RWPE2 (cell line): ENCODE measurements around the gene NME1.

ENCODE experiments used
- ATAC-seq: fragments of 200-7000 bp; cut with Tn5 transposase; 3 replicates; pipeline ENCODE4 v1.9.1; 2021; ENCODE audit warnings: low read depth
- DNase-seq: peaks from one replicate; pipeline ENCODE4 v3.0.0-alpha.2; 2020; ENCODE audit warnings: low spot score
- H3K27ac ChIP-seq: fragments of 450-650 bp; 2 replicates; pipeline ENCODE4 v1.5.1; 2017; ENCODE audit warnings: mild to moderate bottlenecking; ENCODE audit not compliant: poor library complexity, severe bottlenecking
- H3K27me3 ChIP-seq: fragments of 250-450 bp; sonication (Bioruptor Pico); 2 replicates; pipeline ENCODE4 v1.5.1; 2021; ENCODE audit warnings: mild to moderate bottlenecking, moderate library complexity; ENCODE audit not compliant: insufficient read depth, poor library complexity, severe bottlenecking
- H3K36me3 ChIP-seq: fragments of 250-450 bp; sonication (Bioruptor Pico); 2 replicates; pipeline ENCODE4 v1.5.1; 2020; ENCODE audit warnings: low read depth, mild to moderate bottlenecking, moderate library complexity
- H3K4me1 ChIP-seq: fragments of 250-450 bp; sonication (Bioruptor Pico); 2 replicates; pipeline ENCODE4 v1.5.1; 2021; ENCODE audit warnings: mild to moderate bottlenecking, moderate library complexity; ENCODE audit not compliant: insufficient read depth, poor library complexity, severe bottlenecking
- H3K4me3 ChIP-seq: fragments of 250-450 bp; sonication (Bioruptor Pico); 2 replicates; pipeline ENCODE4 v1.5.1; 2021; ENCODE audit warnings: mild to moderate bottlenecking, moderate library complexity; ENCODE audit not compliant: severe bottlenecking
- H3K9me3 ChIP-seq: fragments of 250-450 bp; sonication (Bioruptor Pico); 2 replicates; pipeline ENCODE4 v1.5.1; 2021; ENCODE audit warnings: mild to moderate bottlenecking, moderate library complexity; ENCODE audit not compliant: severe bottlenecking
- CTCF ChIP-seq: fragments of 450-650 bp; IDR thresholded peaks from one replicate; pipeline ENCODE4 v1.5.1; 2017; ENCODE audit warnings: mild to moderate bottlenecking, moderate library complexity; ENCODE audit not compliant: poor library complexity, severe bottlenecking

The NME1 gene

DNA sequence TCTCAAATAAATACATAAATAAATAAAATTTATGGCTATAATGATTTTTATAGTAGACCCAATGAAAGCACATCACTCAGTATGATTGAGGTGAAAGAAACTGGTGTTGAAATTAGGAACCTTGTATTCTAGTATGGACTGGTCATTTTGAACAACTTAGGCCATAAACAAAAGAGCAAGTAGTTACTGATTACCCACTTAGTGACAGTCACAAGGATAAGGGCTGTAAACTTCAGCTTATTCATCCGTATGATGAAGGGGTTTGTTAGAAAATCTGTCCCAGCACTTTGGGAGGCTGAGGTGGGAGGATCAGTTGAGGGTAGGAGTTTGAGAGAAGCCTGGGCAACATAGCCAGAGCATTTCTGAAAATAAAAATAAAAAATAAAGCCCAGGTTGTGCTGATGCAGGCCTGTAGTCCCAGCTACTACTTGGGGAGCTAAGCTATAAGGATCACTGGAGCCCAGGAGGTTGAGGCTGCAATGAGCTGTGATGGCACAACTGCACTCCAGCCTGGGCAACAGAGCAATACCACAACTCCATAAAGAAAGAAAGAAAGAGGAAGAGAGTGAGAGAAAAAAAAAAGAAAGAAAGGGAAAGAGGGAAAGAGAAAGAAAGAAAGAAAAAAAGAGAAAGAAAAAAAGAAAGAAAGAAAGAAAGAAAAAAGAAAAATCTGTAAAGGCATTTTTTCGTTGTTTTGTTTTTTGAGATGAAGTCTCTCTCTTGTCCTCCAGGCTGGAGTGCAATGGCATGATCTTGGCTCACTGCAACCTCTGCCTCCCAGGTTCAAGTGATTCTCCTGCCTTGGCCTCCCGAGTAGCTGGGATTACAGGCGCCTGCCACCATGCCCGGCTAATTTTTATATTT lies 28.5 kb upstream of the NME1 start:
- H3K27me3 ChIP-seq: no peaks in the 10 kb centered on the region
- H3K4me3 ChIP-seq: no peak overlapping the region
- no peak for ATAC-seq

DNA sequence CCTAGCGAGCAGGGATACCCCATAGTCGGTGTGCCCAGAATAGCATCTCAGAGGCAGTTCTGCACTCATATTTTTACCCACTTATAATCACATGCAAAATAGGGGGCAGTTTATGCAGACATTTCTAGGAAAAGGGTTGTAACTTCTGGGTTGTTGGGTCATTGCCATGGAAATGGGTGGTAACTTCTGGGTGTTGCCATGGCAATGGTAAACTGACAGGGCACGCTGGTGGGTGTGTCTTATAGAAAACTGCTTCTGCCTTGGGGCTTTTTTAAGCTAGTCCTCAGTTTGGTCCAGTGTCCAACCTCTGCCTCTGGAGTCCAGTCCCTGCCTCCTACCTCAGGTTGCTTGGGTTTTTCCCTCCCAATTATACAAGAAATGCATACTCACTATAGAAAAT lies 25.3 kb upstream of the NME1 start:
- no peak for TF ChIP-seq CTCF
- Histone ChIP-seq H3K27me3 (no peaks in the 10 kb centered on the region), H3K36me3 (no peaks in the 10 kb centered on the region), H3K4me1 (no peaks in the 10 kb centered on the region), H3K27ac (no peak overlapping the region), H3K4me3 (no peak overlapping the region), H3K9me3 (no peaks in the 10 kb centered on the region)
- no peak for DNase-seq
- no peak for ATAC-seq

More for the DNA sequence above, 28.5 kb upstream of the NME1 start:
- H3K4me1 ChIP-seq: peaks cover 13% of the 10 kb centered on the region
- no peak for TF ChIP-seq CTCF
- DNase-seq: no peak
- H3K9me3 ChIP-seq: no peaks in the 10 kb centered on the region
- H3K27ac ChIP-seq: no peak overlapping the region
- H3K36me3 ChIP-seq: no peaks in the 10 kb centered on the region

DNA sequence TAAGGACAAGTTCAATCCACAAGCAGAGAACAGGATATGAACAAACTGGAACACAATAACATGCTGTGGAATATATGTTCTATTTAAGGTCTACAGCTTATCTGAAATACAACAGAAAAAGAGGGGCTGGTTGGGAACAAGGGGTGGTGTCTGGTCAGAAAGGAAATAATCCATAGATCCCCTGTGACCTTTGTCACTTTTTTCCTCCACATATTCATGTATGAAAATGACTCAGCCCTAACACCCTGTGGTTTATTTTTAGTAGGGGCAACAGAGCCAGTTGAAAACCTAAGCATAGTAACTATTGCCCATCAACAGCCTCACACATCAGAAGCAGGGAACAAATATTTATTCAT lies 20.4 kb upstream of the NME1 start:
- no peaks in the 10 kb centered on the region for H3K9me3 ChIP-seq
- no peaks in the 10 kb centered on the region for H3K4me1 ChIP-seq
- H3K27me3 ChIP-seq: no peaks in the 10 kb centered on the region
- no peaks in the 10 kb centered on the region for H3K36me3 ChIP-seq
- no peak overlapping the region for H3K27ac ChIP-seq
- no peak overlapping the region for H3K4me3 ChIP-seq
- no peak for DNase-seq
- no peak for TF ChIP-seq CTCF
- no peak for ATAC-seq

DNA sequence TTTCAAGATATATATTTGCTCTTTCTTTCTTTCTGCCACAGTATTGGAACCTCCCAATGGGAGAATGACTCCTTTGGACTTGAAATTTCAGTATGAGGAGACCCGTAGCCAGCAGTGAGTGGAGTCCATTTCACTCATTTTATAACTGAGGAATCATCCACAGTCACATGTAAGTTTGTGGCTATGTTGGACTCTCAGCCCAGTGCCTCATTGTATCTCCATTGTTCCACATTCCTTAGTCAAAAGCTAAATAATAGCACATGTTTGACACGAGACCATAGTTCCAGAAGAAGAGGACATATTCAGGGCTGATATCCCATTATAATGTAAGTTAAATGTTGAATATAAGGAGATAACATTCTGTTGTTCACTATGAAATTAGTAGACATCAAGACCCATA lies 20.0 kb upstream of the NME1 start:
- no peak for ATAC-seq
- Histone ChIP-seq H3K4me1 (no peaks in the 10 kb centered on the region), H3K9me3 (no peaks in the 10 kb centered on the region), H3K36me3 (no peaks in the 10 kb centered on the region), H3K27me3 (no peaks in the 10 kb centered on the region), H3K27ac (no peak overlapping the region), H3K4me3 (no peak overlapping the region)
- DNase-seq: no peak
- no peak for TF ChIP-seq CTCF

DNA sequence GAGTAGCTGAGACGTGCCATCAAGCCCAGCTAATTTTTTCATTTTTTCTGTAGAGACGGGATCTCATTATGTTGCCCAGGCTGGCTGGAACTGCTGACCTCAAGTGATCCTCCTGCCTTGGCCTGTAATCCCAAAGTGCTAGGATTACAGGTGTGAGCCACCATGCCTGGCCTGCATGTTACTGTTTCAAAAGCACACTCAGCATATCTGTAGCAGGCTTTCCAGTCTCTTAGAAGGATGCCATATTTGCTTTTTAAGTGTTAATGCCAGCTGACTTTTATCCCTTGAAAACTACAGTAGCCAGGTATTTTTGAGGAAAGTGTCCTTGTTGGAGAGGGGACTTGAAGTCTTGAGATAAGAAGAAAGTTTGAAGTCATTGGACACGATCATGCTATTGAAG lies 17.4 kb upstream of the NME1 start:
- ATAC-seq (no peak), DNase-seq (no peak)
- H3K27ac ChIP-seq: no peak overlapping the region
- no peak overlapping the region for H3K4me3 ChIP-seq
- no peak for TF ChIP-seq CTCF
- H3K4me1 ChIP-seq: no peaks in the 10 kb centered on the region
- H3K36me3 ChIP-seq: no peaks in the 10 kb centered on the region
- H3K27me3 ChIP-seq: no peaks in the 10 kb centered on the region
- no peaks in the 10 kb centered on the region for H3K9me3 ChIP-seq
